K562 (cell line): ENCODE results near the gene GRIA1. TPM values are rescaled to one million over a fixed set of nuclear protein-coding genes. Genes with fewer than 3 reads are reported as not detected.

ENCODE experiments used
- ATAC-seq: fragments of 200-7000 bp; cut with Tn5 transposase; 3 replicates; pipeline ENCODE4 v1.9.1; 2020; ENCODE audit warnings: moderate library complexity
- BruUV-seq: library from RNA; stranded (reverse); fragments of 400-500 nt; replicated peaks from 2 replicates; lab custom pipeline; 2021; lab: Mats Ljungman, UMichigan
- CTCF ChIA-PET: fragments of 300-600 bp; formaldehyde crosslinking; extraction: SDS; loops from one replicate; lab custom pipeline; 2021; ENCODE audit warnings: low intra/inter-chr PET ratio; lab: Yijun Ruan, JAX
- POLR2A ChIA-PET: fragments of 300-600, 350-650 bp; sonication (Branson Sonifier 250); formaldehyde crosslinking; extraction: SDS; loops from one replicate; lab custom pipeline; 2021; ENCODE audit warnings: antibody characterized with exemption, inconsistent platforms; lab: Yijun Ruan, JAX
- DNase-seq, 4 experiments: peaks; one replicate each; pipeline versions ENCODE4 v3.0.0 to v3.0.0-alpha.2; 2011 to 2018; ENCODE audit warnings: low spot score in 3 of 4, mixed read lengths in 3 of 4; ENCODE audit errors: extremely low read depth in 1 of 4
- FAIRE-seq: peaks from 2 replicates; lab custom pipeline; 2011; peaks lifted over from hg19 to GRCh38; lab: Jason Lieb, UNC
- H2AFZ ChIP-seq: 2 replicates; pipeline ENCODE4 v1.6.0; 2011; ENCODE audit warnings: low read depth, low read length, control low read depth, inconsistent platforms
- H3K27ac ChIP-seq: fragments of 200-600 bp; 3 replicates; pipeline ENCODE4 v1.8.0; 2011; ENCODE audit warnings: low read depth, mild to moderate bottlenecking, control low read depth, inconsistent platforms, low read length, moderate library complexity, mixed read lengths; ENCODE audit errors: extremely low read depth
- H3K27me3 ChIP-seq, 2 experiments: fragments of 300-600 bp in 1 of 2; 2 replicates in 1 of 2; 3 replicates in 1 of 2; pipeline versions ENCODE4 v1.6.0 to v1.8.0; 2011; ENCODE audit warnings: inconsistent platforms in 2 of 2, low read length in 2 of 2, mild to moderate bottlenecking in 1 of 2, mixed read lengths in 1 of 2, moderate library complexity in 1 of 2; ENCODE audit not compliant: control insufficient read depth in 2 of 2, insufficient read depth in 2 of 2
- H3K36me3 ChIP-seq: fragments of 300-600 bp; 3 replicates; pipeline ENCODE4 v1.8.0; 2011; ENCODE audit warnings: mild to moderate bottlenecking, low read length, inconsistent platforms; ENCODE audit not compliant: control insufficient read depth, insufficient read depth
- H3K4me1 ChIP-seq, 2 experiments: fragments of 200-600 bp in 1 of 2; replicated peaks in 1 of 2; 2 replicates in 1 of 2; 3 replicates in 1 of 2; pipeline versions ENCODE4 v1.5.1 to v1.8.0; 2011; ENCODE audit warnings: inconsistent platforms in 2 of 2, low read length in 2 of 2, mild to moderate bottlenecking in 1 of 2, mixed read lengths in 1 of 2, moderate library complexity in 1 of 2; ENCODE audit not compliant: control insufficient read depth in 2 of 2, insufficient read depth in 2 of 2
- H3K4me2 ChIP-seq: 2 replicates; pipeline ENCODE4 v1.6.1; 2011; ENCODE audit warnings: low read length, control low read depth, inconsistent platforms, mixed read lengths; ENCODE audit not compliant: insufficient read depth
- H3K4me3 ChIP-seq: fragments of 200-600 bp; sonication (generic), shearing (Covaris generic); 2 replicates; pipeline ENCODE4 v1.5.1; 2016; ENCODE audit warnings: control low read depth, inconsistent platforms
- H3K79me2 ChIP-seq: fragments of 200-600 bp; 3 replicates; pipeline ENCODE4 v1.8.0; 2011; ENCODE audit warnings: low read length, inconsistent platforms; ENCODE audit not compliant: control insufficient read depth, insufficient read depth
- H3K9ac ChIP-seq, 2 experiments: 2 replicates each; pipeline versions ENCODE4 v1.6.0 to v1.6.1; 2011; ENCODE audit warnings: low read depth in 2 of 2, low read length in 2 of 2, control low read depth in 1 of 2, inconsistent platforms in 1 of 2, mild to moderate bottlenecking in 1 of 2, mixed read lengths in 1 of 2; ENCODE audit not compliant: insufficient read depth in 1 of 2
- H3K9me1 ChIP-seq: one replicate; pipeline ENCODE4 v1.6.0; 2011; ENCODE audit warnings: inconsistent platforms, mild to moderate bottlenecking, low read length, moderate library complexity; ENCODE audit not compliant: control insufficient read depth, insufficient read depth
- H3K9me3 ChIP-seq: replicated peaks from 2 replicates; pipeline ENCODE4 v1.5.1; 2011; ENCODE audit warnings: low read depth, low read length, inconsistent platforms; ENCODE audit not compliant: control insufficient read depth, insufficient read depth
- H4K20me1 ChIP-seq: replicated peaks from 2 replicates; pipeline ENCODE4 v1.6.1; 2011; ENCODE audit warnings: low read length, inconsistent platforms, mixed read lengths; ENCODE audit not compliant: control insufficient read depth, insufficient read depth
- ELF4 ChIP-seq: fragments of 450-650 bp; formaldehyde crosslinking; IDR thresholded peaks from 2 replicates; pipeline ENCODE4 v1.4.0; 2022; ENCODE audit warnings: missing genetic modification characterization
- EWSR1 ChIP-seq: fragments of 450-650 bp; IDR thresholded peaks from 2 replicates; pipeline ENCODE4 v1.6.1; 2018; ENCODE audit warnings: borderline replicate concordance, mild to moderate bottlenecking, low read depth, moderate library complexity; ENCODE audit not compliant: partially characterized antibody
- FOXP1 ChIP-seq: sonication (generic); formaldehyde crosslinking; IDR thresholded peaks from 2 replicates; pipeline ENCODE4 v1.8.0; 2022; ENCODE audit warnings: mild to moderate bottlenecking, missing genetic modification reagents
- MED1 ChIP-seq: sonication (generic); formaldehyde crosslinking; IDR thresholded peaks from 2 replicates; pipeline ENCODE4 v1.8.1; 2023; ENCODE audit warnings: missing genetic modification reagents, borderline replicate concordance
- NBN ChIP-seq: fragments of 450-650 bp; IDR thresholded peaks from 2 replicates; pipeline ENCODE4 v1.6.1; 2016; ENCODE audit warnings: low read depth, mild to moderate bottlenecking
- PRMT5 ChIP-seq: sonication (generic); formaldehyde crosslinking; IDR thresholded peaks from 2 replicates; pipeline ENCODE4 v1.5.0; 2020; ENCODE audit warnings: missing genetic modification reagents
- RAD51 ChIP-seq: fragments of 450-650 bp; IDR thresholded peaks from 2 replicates; pipeline ENCODE4 v1.7.1; 2016; ENCODE audit warnings: low read depth, mild to moderate bottlenecking, borderline replicate concordance
- RBM39 ChIP-seq: fragments of 200-400 bp; formaldehyde crosslinking; optimal IDR thresholded peaks from 2 replicates; pipeline ENCODE3; 2018; ENCODE audit warnings: low read depth, low read length
- SAFB ChIP-seq: fragments of 200-400 bp; formaldehyde crosslinking; IDR thresholded peaks from 2 replicates; pipeline ENCODE4 v1.6.1; 2017; ENCODE audit warnings: low read depth, low read length, borderline replicate concordance
- XRCC5 ChIP-seq: fragments of 200-400 bp; formaldehyde crosslinking; IDR thresholded peaks from 2 replicates; pipeline ENCODE4 v1.6.1; 2017; ENCODE audit warnings: low read depth, mild to moderate bottlenecking, low read length
- ZNF12 ChIP-seq: sonication (generic); formaldehyde crosslinking; IDR thresholded peaks from 2 replicates; pipeline ENCODE4 v1.4.0; 2020; ENCODE audit warnings: mild to moderate bottlenecking, missing genetic modification reagents
- ZNF224 ChIP-seq: sonication (generic); formaldehyde crosslinking; IDR thresholded peaks from 2 replicates; pipeline ENCODE4 v1.8.0; 2022; ENCODE audit warnings: mild to moderate bottlenecking, missing genetic modification reagents
- ZNF347 ChIP-seq: fragments of 450-650 bp; formaldehyde crosslinking; IDR thresholded peaks from 2 replicates; pipeline ENCODE4 v1.4.0; 2020; ENCODE audit warnings: low read depth, mild to moderate bottlenecking, moderate library complexity
- ZNF766 ChIP-seq: fragments of 200-800 bp; sonication (Bioruptor generic); conservative IDR thresholded peaks from 2 replicates; pipeline ENCODE4 v1.6.1; 2016; ENCODE audit warnings: missing genetic modification characterization, missing compliant biosample characterization
- ZNF830 ChIP-seq: fragments of 250-450 bp; sonication (Bioruptor Pico); IDR thresholded peaks from 2 replicates; pipeline ENCODE4 v1.5.0; 2021; ENCODE audit warnings: mild to moderate bottlenecking
- WGBS: fragments of 100-300 bp; shearing (Covaris generic); methylation state at CpG from one replicate; pipeline ENCODE4 v1.1.6; 2016; ENCODE audit warnings: low coverage, mixed read lengths; ENCODE audit not compliant: insufficient coverage; ENCODE audit errors: missing lambda C conversion rate; 5-methylcytosine and 5-hydroxymethylcytosine counted together
- in situ Hi-C: fragments of 300-500 bp; cut with MboI; formaldehyde crosslinking; loops from 4 replicates; pipeline ENCODE4 v1.15.0; 2018; ENCODE audit warnings: inconsistent platforms, mixed read lengths
- intact Hi-C: fragments of 100-400 bp; cut with micrococcal nuclease; formaldehyde crosslinking; loops from 2 replicates; pipeline ENCODE4 v1.14.2; 2022
- polyA plus RNA-seq, 8 experiments: library from polyadenylated mRNA; depleted of rRNA in 4 of 8; stranded (reverse) in 5 of 8; unstranded in 3 of 8; fragments of >200 nt; fragmentation: Nextera tagmentation in 2 of 8; fragmentation: Illumina TruSeq in 1 of 8; extraction: Ambion mirVana in 2 of 8; extraction: Trizol in 1 of 8; gene quantifications; 2 replicates each; pipeline versions ENCODE4 v1.2.1 to v1.2.3, GENCODE V29; 2011 to 2014; ENCODE audit warnings: inconsistent platforms in 1 of 8, missing spikeins in 1 of 8
- total RNA-seq, 7 experiments: library from RNA; depleted of rRNA in 6 of 7; stranded (reverse); fragments of >200 nt in 6 of 7; fragmentation: Illumina TruSeq in 2 of 7; extraction: Trizol in 2 of 7; gene quantifications; 2 replicates each; pipeline versions ENCODE4 v1.2.1 to v1.2.3, GENCODE V29; 2011 to 2021; ENCODE audit warnings: low replicate concordance in 1 of 7
- TF ChIP-seq, protein P1 (sequence below): fragments of 450-650 bp; formaldehyde crosslinking; IDR thresholded peaks from 2 replicates; pipeline ENCODE4 v1.4.0; 2020; ENCODE audit warnings: mild to moderate bottlenecking, mixed read lengths
- TF ChIP-seq, protein P2 (sequence below): fragments of 450-650 bp; IDR thresholded peaks from 2 replicates; pipeline ENCODE4 v1.6.1; 2014; ENCODE audit warnings: low read depth, mild to moderate bottlenecking, moderate library complexity, borderline replicate concordance

Gene GRIA1
- total and polyA plus RNA-seq, 9 of the 15 experiments (the other 6 are each of a cell fraction or from before 2014, with no cell fraction given): not detected

DNA sequence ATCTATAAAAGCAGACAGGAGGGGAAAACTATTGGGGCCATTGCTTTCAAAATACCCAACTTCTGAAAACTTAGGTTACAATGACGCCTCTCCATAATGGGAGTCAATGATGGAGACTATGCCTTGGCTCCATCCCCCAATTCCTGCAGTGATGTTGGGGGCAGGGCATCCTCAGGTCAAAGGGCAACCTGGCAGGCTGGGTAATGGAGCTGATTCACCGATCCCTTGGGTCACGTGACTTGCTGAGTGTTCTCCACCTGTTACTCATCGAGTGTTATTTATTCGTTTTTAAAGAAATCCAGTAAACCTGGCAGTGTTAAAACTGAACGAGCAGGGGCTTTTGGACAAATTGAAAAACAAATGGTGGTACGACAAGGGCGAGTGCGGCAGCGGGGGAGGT is 303.9 kb downstream of the GRIA1 start (continued):
- TF ChIP-seq, protein P1, sequence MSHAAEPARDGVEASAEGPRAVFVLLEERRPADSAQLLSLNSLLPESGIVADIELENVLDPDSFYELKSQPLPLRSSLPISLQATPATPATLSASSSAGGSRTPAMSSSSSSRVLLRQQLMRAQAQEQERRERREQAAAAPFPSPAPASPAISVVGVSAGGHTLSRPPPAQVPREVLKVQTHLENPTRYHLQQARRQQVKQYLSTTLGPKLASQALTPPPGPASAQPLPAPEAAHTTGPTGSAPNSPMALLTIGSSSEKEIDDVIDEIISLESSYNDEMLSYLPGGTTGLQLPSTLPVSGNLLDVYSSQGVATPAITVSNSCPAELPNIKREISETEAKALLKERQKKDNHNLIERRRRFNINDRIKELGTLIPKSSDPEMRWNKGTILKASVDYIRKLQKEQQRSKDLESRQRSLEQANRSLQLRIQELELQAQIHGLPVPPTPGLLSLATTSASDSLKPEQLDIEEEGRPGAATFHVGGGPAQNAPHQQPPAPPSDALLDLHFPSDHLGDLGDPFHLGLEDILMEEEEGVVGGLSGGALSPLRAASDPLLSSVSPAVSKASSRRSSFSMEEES: peak; percentile 91
- TF ChIP-seq RAD51: peak; percentile 84
- TF ChIP-seq, all 486 proteins: peak for 7

DNA sequence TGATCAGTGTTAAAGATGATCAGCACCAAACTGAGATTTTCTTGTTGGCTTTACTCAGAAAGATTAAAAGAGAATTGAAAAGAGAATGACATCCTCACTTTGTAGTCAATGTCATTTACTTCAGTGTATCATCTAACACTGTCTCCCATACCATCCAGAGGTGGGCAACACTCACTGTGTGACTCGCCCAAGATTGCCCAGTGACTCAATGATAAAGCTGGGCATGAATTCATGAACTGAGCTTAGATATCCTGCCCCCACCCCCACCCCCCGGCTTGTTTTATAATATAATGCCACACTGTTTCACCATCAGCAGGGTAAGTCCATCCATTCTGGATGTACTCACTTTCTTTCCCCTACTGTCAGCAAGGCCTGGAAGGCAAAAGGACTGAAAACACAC is 306.1 kb downstream of the GRIA1 start:
- Histone ChIP-seq H3K4me2 (no peak overlapping the region), H3K9ac (no peak overlapping the region), H4K20me1 (no peaks in the 10 kb centered on the region; the same call in 1 of the 2 replicates), H3K36me3 (no peaks in the 10 kb centered on the region), H3K9me1 (no peaks in the 10 kb centered on the region), H3K27me3 (no peaks in the 10 kb centered on the region), H3K9me3 (no peaks in the 10 kb centered on the region), H3K27ac (no peak overlapping the region), H3K4me3 (no peak overlapping the region), H2AFZ (no peak overlapping the region), H3K79me2 (no peaks in the 10 kb centered on the region), H3K4me1 (no peaks in the 10 kb centered on the region)
- ATAC-seq (no peak), FAIRE-seq (no peak), DNase-seq (no peak)
- BruUV-seq: no TSS peak
- CTCF ChIA-PET: no interaction called here
- WGBS: 0% methylated on average over 2 of the region's 2 CpGs
- POLR2A ChIA-PET: no interaction called here
- in situ Hi-C loops: no loop called here
- intact Hi-C loops: no loop called here
- no peak for TF ChIP-seq ZNF347 (CRISPR knock-in tag)
- no peak for TF ChIP-seq ZNF830 (CRISPR knock-in tag)
- no peak for TF ChIP-seq XRCC5
- TF ChIP-seq SAFB: no peak
- TF ChIP-seq RBM39: no peak
- TF ChIP-seq, protein P2, sequence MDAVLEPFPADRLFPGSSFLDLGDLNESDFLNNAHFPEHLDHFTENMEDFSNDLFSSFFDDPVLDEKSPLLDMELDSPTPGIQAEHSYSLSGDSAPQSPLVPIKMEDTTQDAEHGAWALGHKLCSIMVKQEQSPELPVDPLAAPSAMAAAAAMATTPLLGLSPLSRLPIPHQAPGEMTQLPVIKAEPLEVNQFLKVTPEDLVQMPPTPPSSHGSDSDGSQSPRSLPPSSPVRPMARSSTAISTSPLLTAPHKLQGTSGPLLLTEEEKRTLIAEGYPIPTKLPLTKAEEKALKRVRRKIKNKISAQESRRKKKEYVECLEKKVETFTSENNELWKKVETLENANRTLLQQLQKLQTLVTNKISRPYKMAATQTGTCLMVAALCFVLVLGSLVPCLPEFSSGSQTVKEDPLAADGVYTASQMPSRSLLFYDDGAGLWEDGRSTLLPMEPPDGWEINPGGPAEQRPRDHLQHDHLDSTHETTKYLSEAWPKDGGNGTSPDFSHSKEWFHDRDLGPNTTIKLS: no peak
- no peak for TF ChIP-seq ZNF12 (CRISPR knock-in tag)
- TF ChIP-seq ZNF766 (CRISPR knock-in tag): no peak
- TF ChIP-seq ZNF224 (CRISPR knock-in tag): no peak
- no peak for TF ChIP-seq EWSR1
- no peak for TF ChIP-seq FOXP1
- no peak for TF ChIP-seq MED1 (CRISPR knock-in tag)
- no peak for TF ChIP-seq ELF4
- TF ChIP-seq PRMT5 (CRISPR knock-in tag): no peak
- no peak for TF ChIP-seq NBN
